HG03280 (cell line): ENCODE results near the gene TIMP2.
"Not testable (repeated sequence)": the region's sequence is repeated elsewhere in the genome, so short reads cannot be mapped to it uniquely, and the experiment has no call there.

Source experiments
- ATAC-seq: cut with Tn5 transposase; IDR thresholded peaks from one replicate; pipeline ENCODE4 v1.9.1; 2021; ENCODE audit warnings: mild to moderate bottlenecking, moderate library complexity; ENCODE audit not compliant: unreplicated experiment

Gene TIMP2

DNA sequence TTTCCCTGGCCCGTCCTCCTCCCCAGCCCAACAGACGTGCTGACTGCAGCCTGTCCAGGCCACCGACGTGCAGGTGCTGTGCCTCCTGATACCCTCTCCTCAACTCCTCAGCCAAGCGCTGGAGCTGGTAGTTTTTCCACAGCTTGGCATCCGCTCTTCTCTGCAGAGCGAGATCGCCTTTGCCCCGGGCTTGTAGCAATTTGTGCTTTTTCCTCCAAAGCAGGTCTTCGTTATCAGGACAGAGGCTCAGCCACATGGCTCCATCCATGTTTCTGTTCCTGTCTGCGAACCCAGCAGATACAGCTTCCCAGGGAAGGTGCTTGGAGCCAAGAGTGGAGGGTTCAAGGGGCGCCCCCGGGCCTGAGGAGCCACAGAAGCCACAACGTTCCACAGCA is 33.1 kb downstream of the TIMP2 start:
- ATAC-seq, result no peak

GRCh38 chr17:78891406-78892061 is 33.7 kb downstream of the TIMP2 start:
- ATAC-seq, result no peak

DNA sequence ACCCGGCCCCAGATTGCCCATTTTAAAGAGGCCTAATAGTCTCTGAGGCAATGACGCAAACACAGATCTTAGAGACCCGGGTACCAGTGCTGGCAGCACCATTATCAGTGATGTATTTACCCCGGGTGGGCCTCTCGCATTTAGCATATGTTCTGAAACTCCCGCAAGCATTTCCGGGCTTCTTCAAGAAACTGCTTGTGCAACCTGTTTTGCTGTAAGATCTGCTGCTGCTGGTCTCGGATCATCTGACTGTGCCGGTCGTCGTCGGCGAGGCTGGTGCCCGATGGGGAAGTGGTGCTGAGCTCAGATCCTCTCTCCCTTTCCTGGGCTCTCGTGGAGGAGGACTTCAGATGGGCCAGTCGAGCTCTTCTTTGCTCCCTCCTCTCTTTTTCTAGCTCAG is 34.7 kb downstream of the TIMP2 start:
- no peak for ATAC-seq

DNA sequence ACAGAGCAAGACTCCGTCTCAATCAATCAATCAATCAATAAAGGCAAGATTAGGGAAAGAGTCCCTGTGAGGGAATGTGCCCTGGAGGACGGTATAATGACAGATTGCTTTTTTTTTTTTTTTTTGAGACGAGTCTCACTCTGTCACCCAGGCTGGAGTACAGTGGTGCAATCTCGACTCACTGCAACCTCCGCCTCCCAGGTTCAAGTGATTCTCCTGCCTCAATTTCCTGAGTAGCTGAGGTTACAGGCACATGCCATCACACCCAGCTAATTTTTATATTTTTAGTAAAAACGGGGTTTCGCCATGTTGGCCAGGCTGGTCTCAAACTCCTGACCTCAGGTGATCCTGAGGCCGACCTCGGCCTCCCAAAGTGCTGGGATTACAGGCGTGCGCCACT is 35.1 kb downstream of the TIMP2 start:
- ATAC-seq, result not testable (repeated sequence)

- no peak for ATAC-seq
Measured at GRCh38 chr17:78889531-78889930, 35.7 kb downstream of the TIMP2 start.

GRCh38 chr17:78888941-78889518 is 36.2 kb downstream of the TIMP2 start:
- ATAC-seq, result no peak

DNA sequence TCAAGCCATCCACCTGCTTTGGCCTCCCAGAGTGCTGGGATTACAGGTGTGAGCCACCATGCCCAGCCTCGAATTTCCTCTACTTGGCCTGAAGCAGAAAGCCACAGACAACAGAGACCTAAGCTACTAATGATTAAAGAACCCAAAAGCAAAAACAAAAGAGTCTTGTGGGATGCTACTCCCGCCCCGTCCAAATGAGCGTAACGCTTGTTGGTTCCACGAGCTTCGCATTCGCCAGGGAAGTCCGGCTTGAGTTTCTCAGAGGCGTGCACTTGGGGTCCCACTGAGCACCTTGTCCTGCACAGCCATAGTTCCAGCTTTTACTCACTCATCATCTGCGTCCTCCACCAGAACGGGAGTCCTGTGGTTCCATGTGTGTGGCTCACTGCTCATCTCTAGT is 38.2 kb downstream of the TIMP2 start:
- ATAC-seq, result no peak

DNA sequence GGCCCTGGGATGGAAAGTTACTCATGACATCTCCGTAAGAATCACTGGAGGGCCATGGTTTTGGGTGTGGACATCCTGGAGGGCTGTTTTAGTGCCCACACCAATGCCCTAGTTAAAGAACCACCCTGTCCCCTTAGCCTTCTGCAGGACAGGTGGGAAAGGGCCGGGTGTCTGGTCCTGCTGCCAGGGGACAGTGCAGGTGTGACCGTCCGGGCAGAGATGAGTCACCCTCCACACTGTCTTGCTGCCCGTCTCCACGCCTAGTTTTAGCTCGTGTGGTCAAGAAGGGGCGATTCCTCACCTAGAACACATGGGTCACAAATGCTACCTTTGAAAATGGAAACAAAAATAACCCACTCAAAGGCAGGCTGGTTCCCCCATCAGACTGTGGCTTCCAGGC is 39.2 kb downstream of the TIMP2 start:
- ATAC-seq, result no peak

GRCh38 chr17:78884876-78885667 is 40.1 kb downstream of the TIMP2 start:
- no peak for ATAC-seq

DNA sequence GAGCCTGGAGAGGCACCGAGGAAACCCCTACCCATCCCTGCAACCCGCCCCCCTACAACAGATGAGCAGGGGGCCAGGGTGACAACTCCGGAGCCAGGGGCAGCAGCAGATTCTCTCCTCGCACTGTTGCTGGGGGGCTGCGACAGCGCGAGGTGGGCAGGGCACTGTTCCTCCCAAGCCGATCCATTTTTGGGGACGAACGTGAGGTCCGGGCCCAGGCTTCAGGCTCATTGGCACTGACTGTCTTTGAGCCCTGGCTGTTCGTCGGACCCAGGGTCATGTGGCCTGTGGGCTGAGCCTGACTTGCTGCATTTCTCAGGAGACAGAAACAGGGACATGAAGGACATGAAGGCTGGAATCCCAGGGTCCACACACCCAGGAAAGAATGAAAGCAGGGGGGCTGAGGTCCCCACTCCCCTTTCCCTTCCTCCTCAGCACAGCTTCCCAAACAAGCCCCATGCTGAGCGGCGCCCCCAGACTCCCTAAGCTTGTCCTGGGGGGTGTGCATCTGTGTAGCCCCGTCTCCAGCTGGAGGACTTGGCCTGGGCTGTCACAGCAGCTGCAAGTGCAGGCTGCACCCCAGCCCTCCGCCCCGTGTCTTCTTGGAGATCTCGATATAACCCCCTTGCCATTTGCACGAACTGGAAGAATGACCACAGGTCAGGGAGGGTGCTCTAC is 40.9 kb downstream of the TIMP2 start:
- ATAC-seq, result no peak

- no peak for ATAC-seq
Measured at GRCh38 chr17:78883533-78884131, 41.6 kb downstream of the TIMP2 start.

DNA sequence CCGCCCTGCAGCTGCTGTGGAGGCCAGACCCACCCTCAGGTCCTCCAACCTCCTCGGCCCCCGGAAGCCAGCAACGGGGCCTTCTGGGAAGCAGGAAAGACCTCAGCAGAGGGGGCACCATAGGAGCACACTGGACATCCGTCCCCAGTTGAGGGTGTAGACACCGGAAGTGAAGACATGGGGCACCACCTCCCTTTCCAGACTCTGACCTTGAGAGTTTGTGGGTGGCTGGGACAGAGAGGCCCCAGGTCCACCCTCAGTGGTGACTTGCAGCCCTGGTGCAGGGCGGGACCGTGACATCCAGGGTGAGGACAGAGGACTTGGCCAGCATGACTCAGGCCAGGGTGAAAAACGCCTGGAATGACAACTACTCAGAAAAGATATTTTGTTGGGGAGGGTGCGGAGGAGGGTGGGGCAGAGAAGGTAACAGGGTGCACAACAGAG is 42.1 kb downstream of the TIMP2 start:
- ATAC-seq, result no peak

GRCh38 chr17:78882540-78883088 is 42.6 kb downstream of the TIMP2 start:
- no peak for ATAC-seq

DNA sequence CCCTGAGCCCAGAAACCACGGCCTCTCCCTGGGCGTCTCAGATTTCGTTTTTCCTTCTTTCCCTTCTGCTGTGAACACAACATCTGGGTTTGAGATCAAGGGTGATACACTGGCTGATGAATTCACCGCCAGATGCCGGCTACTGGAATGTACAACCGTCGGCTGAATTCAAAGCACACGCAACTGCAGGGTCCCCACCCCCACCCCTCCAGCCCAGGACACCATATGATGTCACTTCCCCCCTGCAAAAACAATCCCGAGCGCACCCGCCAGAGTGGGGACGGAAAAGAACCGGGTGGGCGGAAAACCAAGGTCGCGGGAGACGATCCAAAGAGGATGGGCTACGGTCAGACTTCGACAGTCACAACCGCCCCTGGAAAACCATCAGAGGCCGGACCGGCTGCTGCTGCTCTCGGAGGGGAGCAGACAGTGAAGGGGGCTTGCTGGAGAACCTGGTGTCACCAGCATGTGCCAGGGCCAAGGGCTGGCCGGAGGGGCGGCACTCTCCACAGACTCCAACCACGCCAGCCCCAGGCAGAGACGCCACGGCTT is 45.5 kb downstream of the TIMP2 start:
- no peak for ATAC-seq

GRCh38 chr17:78878871-78879527 is 46.2 kb downstream of the TIMP2 start:
- ATAC-seq, result no peak

GRCh38 chr17:78878261-78878660 is 46.9 kb downstream of the TIMP2 start:
- no peak for ATAC-seq

- not testable (repeated sequence) for ATAC-seq
Measured at GRCh38 chr17:78876954-78877517, 48.2 kb downstream of the TIMP2 start.

DNA sequence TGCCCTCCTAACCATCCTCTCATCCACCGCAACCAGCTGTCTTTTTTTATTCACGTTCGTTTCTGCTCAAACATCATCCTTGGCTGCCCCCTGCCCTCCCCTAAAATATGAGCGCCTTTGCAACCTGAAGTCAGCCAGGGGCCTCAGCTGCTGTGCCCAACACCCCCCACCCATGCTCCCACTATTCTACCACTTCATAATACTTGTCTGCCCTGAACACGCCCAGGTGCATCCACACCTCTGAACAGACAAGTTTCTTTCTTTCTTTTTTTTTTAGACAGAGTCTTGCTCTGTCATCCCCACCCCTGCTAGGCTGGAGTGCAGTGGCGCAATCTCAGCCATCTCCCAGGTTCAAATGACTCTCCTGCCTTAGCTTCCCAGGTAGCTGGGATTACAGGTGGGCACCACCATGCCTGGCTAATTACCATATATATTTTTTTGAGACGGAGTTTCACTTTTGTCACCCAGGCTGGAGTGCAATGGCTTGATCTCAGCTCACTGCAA is 49.0 kb downstream of the TIMP2 start:
- no peak for ATAC-seq

DNA sequence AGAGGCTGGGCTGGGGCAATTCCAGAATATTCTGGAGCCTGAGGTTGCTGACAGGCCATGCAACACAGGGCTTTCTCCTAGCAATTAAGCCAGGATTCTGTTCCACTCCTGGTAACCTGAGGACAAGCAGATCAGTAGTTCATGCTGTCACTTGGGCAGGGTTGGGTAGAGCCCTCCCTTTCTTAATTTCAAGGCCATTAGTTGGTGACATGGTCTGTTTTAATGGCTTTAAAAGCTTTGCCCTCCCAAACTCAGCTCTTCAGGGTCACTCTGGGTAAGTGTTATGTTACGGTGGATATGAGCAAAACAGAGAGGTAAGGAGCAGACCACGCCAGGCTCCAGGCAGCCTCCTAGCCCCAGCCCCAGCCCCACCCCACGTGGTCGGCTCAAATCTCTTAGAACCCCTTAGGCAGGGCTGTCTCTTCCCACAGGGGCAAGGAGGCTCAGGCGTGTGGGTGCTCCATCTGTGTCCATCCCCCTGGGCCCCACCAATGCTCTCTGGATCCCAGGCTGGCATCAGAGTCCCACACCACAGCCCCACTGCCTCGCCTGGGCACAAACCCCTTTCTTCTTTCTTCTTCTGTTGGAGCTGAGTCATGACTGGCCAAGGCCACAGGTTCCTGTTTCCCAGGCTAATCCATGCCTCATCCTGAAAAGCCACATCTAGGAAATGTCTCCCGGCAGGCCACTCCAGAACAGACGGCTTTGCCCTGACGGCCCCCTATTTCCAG is 49.7 kb downstream of the TIMP2 start:
- no peak for ATAC-seq
